ENCODE results near the gene SMOC2. TPM values are rescaled to one million over a fixed set of nuclear protein-coding genes. Genes with fewer than 3 reads are reported as not detected.
A peak's percentile ranks its signal among the peaks of the same experiment; 100 is the strongest.

The SMOC2 gene
- total and polyA plus RNA-seq, 2 donors: 61.1 to 176 TPM

DNA sequence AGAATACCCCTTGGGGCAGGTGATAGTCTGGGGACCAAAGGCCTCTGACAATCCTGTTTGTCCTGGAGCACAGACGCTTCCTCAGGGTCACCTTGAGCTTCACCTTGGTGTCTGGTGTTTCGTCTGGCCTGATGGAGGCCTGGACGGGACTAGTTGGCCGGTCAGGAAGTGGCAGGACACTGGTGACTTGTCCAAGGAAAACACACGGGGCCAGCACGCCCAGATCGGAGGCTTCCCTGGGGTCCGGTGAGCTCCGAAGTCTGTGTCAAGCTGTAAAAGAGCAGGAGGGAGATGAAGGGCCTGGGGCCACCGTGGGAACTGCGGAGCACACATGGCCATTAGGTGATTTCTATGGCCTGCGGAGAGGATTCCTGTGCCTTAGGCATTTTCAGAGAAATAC is 67.9 kb downstream of the SMOC2 start:
- no peak overlapping the region for H3K27ac ChIP-seq (ENCODE audit: low read depth)
- H3K36me3 ChIP-seq (ENCODE audit: insufficient read depth): no peaks in the 10 kb centered on the region
- no peak overlapping the region for H3K4me3 ChIP-seq (ENCODE audit: low read depth, low read length)
- no peaks in the 10 kb centered on the region for H3K4me1 ChIP-seq (ENCODE audit: insufficient read depth)
- WGBS: 88% methylated on average over 12 of the region's 12 CpGs
- DNase-seq (ENCODE audit: extremely low spot score): no peak

- no peak overlapping the region for H3K4me3 ChIP-seq (ENCODE audit: low read depth, low read length)
- no peaks in the 10 kb centered on the region for H3K4me1 ChIP-seq (ENCODE audit: insufficient read depth)
- WGBS: 71% methylated on average over 8 of the region's 8 CpGs
- no peaks in the 10 kb centered on the region for H3K36me3 ChIP-seq (ENCODE audit: insufficient read depth)
- H3K27ac ChIP-seq (ENCODE audit: low read depth): no peak overlapping the region
- DNase-seq (ENCODE audit: extremely low spot score): no peak
These were observed 72.8 kb downstream of the SMOC2 start for GRCh38 chr6:168513766-168514165.

DNA sequence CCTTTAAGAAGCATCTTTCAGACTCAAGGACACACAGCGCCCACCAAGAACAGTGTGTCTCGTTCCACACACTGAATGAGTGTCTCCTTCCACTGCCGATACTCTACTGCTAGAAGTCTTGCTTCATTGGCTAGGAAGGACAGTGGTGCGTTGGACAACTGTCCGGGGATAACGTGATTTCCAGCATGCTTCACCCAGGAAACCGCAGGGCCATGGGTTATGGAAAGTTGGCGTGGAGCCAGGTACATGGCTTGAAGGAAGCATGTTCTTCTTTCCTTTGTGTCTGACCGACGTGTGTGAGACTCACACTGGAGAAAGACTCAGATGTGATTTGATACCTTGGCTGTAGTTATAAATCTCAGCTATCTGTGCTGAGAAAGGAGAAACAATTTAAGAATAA is 73.2 kb downstream of the SMOC2 start:
- Histone ChIP-seq H3K27ac (ENCODE audit: low read depth) (no peak overlapping the region), H3K36me3 (ENCODE audit: insufficient read depth) (no peaks in the 10 kb centered on the region), H3K4me3 (ENCODE audit: low read depth, low read length) (no peak overlapping the region), H3K4me1 (ENCODE audit: insufficient read depth) (no peaks in the 10 kb centered on the region)
- DNase-seq (ENCODE audit: extremely low spot score): no peak
- 45% methylated on average over 10 of the region's 10 CpGs for WGBS

DNA sequence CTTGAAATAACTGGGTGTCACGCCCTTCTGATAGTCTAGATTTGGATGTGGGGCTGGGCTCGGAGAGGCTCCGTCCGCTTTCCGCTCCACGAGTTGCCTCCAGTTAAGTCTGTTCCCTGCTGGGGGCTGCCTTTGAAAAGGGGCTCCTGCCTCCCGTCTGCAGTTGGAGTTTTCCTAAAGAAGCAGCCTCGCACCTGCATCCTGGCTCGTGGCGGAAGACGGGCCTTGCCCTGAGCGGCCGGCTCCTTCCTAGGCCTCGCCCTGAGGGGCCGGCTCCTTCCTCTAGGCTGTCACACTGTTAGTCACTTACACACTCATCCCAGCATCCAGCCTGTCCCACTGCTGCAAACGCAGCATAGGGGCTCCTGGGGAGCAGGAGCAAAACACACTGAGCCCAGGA is 74.4 kb downstream of the SMOC2 start:
- DNase-seq (ENCODE audit: extremely low spot score): no peak
- H3K4me1 ChIP-seq (ENCODE audit: insufficient read depth): no peaks in the 10 kb centered on the region
- WGBS: 70% methylated on average over 16 of the region's 16 CpGs
- H3K27ac ChIP-seq (ENCODE audit: low read depth): no peak overlapping the region
- H3K4me3 ChIP-seq (ENCODE audit: low read depth, low read length): no peak overlapping the region
- no peaks in the 10 kb centered on the region for H3K36me3 ChIP-seq (ENCODE audit: insufficient read depth)

DNA sequence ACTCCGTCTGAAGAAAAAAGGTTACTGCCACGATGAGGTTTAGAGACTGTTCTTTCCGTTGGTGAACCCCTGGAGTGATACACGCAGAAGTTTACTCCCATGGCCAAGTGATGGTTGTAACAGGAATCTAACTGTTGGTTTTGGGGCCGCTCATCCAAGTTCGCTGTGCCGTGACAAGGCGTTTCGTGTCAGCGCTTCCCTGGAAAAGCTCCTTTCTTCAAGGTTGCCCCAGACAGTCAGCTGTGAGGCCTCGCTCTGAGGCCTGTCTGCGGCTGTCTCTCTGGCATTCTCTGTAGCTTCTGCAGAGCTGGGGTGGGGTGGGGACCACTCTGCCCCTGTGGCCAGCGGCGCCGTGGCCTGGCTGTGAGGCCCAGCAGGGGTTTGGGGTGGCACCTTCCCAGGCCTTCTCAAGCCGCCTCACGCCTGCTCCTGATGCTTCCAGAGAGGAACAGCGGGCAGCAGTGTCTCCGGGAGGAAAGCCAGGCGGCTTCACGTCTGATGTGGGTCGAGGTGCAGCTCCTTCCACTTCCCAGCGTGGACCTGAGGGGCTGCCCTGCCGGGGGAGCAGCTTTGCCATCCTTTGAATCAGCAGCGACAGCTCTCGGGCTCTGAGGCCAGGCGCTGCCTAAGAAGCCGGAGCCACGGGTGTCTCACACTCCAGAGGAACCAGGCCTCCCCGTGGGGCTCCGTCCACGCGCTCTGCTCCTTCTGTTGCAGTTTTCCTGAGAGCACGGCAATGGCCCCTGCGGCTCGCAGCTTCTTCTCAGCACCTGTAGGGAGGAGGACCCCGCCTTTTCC is 76.2 kb downstream of the SMOC2 start:
- H3K4me3 ChIP-seq (ENCODE audit: low read depth, low read length): no peak overlapping the region
- H3K27ac ChIP-seq (ENCODE audit: low read depth): no peak overlapping the region
- DNase-seq (ENCODE audit: extremely low spot score): no peak
- no peaks in the 10 kb centered on the region for H3K36me3 ChIP-seq (ENCODE audit: insufficient read depth)
- 91% methylated on average over 37 of the region's 37 CpGs for WGBS
- no peaks in the 10 kb centered on the region for H3K4me1 ChIP-seq (ENCODE audit: insufficient read depth)

- no peak overlapping the region for H3K4me3 ChIP-seq (ENCODE audit: low read depth, low read length)
- H3K36me3 ChIP-seq (ENCODE audit: insufficient read depth): no peaks in the 10 kb centered on the region
- H3K4me1 ChIP-seq (ENCODE audit: insufficient read depth): no peaks in the 10 kb centered on the region
- DNase-seq (ENCODE audit: extremely low spot score): no peak
- 90% methylated on average over 39 of the region's 39 CpGs for WGBS
- no peak overlapping the region for H3K27ac ChIP-seq (ENCODE audit: low read depth)
These were observed 76.9 kb downstream of the SMOC2 start for GRCh38 chr6:168517742-168518347.

- no peak overlapping the region for H3K27ac ChIP-seq (ENCODE audit: low read depth)
- H3K4me3 ChIP-seq (ENCODE audit: low read depth, low read length): no peak overlapping the region
- 97% methylated on average over 4 of the region's 4 CpGs for WGBS
- DNase-seq (ENCODE audit: extremely low spot score): no peak
- no peaks in the 10 kb centered on the region for H3K36me3 ChIP-seq (ENCODE audit: insufficient read depth)
- no peaks in the 10 kb centered on the region for H3K4me1 ChIP-seq (ENCODE audit: insufficient read depth)
These were observed 77.4 kb downstream of the SMOC2 start for GRCh38 chr6:168518348-168518745.

DNA sequence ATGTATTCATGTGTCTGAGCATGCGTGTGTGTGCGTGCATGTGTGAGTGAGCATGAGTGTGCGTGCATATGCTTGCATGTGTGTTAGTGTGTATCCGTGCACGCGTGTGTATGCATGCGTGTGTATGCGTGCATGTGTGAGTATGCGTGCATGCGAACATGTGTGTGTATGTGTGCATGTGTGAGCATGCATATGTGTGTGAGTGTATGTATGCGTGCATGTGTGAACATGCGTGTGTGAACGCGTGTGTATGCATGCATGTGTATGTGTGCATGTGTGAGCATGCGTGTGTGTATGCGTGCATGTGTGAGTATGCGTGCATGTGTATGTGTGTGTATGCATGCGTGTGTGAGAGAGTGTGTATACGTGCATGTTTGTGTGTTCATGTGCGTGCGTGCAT is 77.9 kb downstream of the SMOC2 start:
- 98% methylated on average over 21 of the region's 21 CpGs for WGBS

GRCh38 chr6:168520233-168520632 is 79.2 kb downstream of the SMOC2 start:
- Histone ChIP-seq H3K4me1 (ENCODE audit: insufficient read depth) (no peaks in the 10 kb centered on the region), H3K27ac (ENCODE audit: low read depth) (no peak overlapping the region), H3K36me3 (ENCODE audit: insufficient read depth) (no peaks in the 10 kb centered on the region), H3K4me3 (ENCODE audit: low read depth, low read length) (no peak overlapping the region)
- DNase-seq (ENCODE audit: extremely low spot score): no peak
- 93% methylated on average over 10 of the region's 10 CpGs for WGBS

More for the DNA sequence above, 77.9 kb downstream of the SMOC2 start:
- H3K4me1 ChIP-seq (ENCODE audit: insufficient read depth): no peaks in the 10 kb centered on the region
- no peaks in the 10 kb centered on the region for H3K36me3 ChIP-seq (ENCODE audit: insufficient read depth)
- no peak for DNase-seq (ENCODE audit: extremely low spot score)
- H3K4me3 ChIP-seq (ENCODE audit: low read depth, low read length): no peak overlapping the region
- no peak overlapping the region for H3K27ac ChIP-seq (ENCODE audit: low read depth)

DNA sequence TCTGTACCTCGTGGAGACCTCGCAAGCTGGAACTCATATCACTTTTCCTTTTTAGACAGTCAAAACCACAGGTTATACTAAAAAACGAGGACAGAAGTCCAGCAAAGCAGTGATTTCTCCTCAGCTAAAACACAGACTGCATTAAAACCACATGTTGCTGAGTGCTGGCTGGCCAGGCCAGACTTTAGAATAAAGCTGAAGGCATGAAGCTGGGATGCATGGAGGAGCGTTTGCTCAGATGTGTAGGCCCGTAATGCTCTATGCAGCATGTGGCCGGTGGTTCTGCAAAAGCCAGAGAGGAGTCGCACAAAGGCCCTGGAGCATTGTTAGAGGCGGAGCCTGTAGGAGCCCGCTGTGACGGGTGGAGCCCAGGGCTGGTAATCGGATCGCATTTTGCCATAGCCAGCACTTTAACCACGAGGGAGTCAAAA is 83.6 kb downstream of the SMOC2 start:
- DNase-seq (ENCODE audit: extremely low spot score): no peak
- WGBS: 64% methylated on average over 13 of the region's 13 CpGs
- H3K4me1 ChIP-seq (ENCODE audit: insufficient read depth): no peaks in the 10 kb centered on the region
- H3K36me3 ChIP-seq (ENCODE audit: insufficient read depth): no peaks in the 10 kb centered on the region
- no peak overlapping the region for H3K27ac ChIP-seq (ENCODE audit: low read depth)
- H3K4me3 ChIP-seq (ENCODE audit: low read depth, low read length): no peak overlapping the region

- DNase-seq (ENCODE audit: extremely low spot score): no peak
- Histone ChIP-seq H3K4me1 (ENCODE audit: insufficient read depth) (no peaks in the 10 kb centered on the region), H3K27ac (ENCODE audit: low read depth) (no peak overlapping the region)
These were observed 84.1 kb downstream of the SMOC2 start for GRCh38 chr6:168525114-168525513.

GRCh38 chr6:168525926-168526630 is 85.1 kb downstream of the SMOC2 start:
- no peak for DNase-seq (ENCODE audit: extremely low spot score)
- Histone ChIP-seq H3K4me1 (ENCODE audit: insufficient read depth) (no peaks in the 10 kb centered on the region), H3K4me3 (ENCODE audit: low read depth, low read length) (no peak overlapping the region), H3K36me3 (ENCODE audit: insufficient read depth) (no peaks in the 10 kb centered on the region), H3K27ac (ENCODE audit: low read depth) (no peak overlapping the region)
- WGBS: 88% methylated on average over 16 of the region's 16 CpGs

More at GRCh38 chr6:168525114-168525513, 84.1 kb downstream of the SMOC2 start:
- WGBS: 95% methylated on average over 8 of the region's 8 CpGs
- H3K4me3 ChIP-seq (ENCODE audit: low read depth, low read length): no peak overlapping the region
- no peaks in the 10 kb centered on the region for H3K36me3 ChIP-seq (ENCODE audit: insufficient read depth)

GRCh38 chr6:168526841-168527281 is 85.9 kb downstream of the SMOC2 start:
- Histone ChIP-seq H3K4me3 (ENCODE audit: low read depth, low read length) (no peak overlapping the region), H3K36me3 (ENCODE audit: insufficient read depth) (no peaks in the 10 kb centered on the region), H3K4me1 (ENCODE audit: insufficient read depth) (no peaks in the 10 kb centered on the region), H3K27ac (ENCODE audit: low read depth) (no peak overlapping the region)
- 43% methylated on average over 8 of the region's 8 CpGs for WGBS
- DNase-seq (ENCODE audit: extremely low spot score): peak; percentile 49

Data from urinary bladder (tissue), 4 donors.